ENCODE data around the gene GNG7. TPM values are rescaled to one million over a fixed set of nuclear protein-coding genes. Genes with fewer than 3 reads are reported as not detected.

GNG7 gene
- total and polyA plus RNA-seq, 10 of the 15 experiments (the other 5 are each of a cell fraction or from before 2014, with no cell fraction given) = 1.9 to 13.6 (median 6.5) TPM

- no peak for TF ChIP-seq EP300 (IDR thresholded peaks at IDR 0.05; ENCODE audit: borderline replicate concordance in 1 of 2, control insufficient read depth in 1 of 2, low read depth in 2 of 2, low read length in 2 of 2)
- TF ChIP-seq FOS (IDR thresholded peaks at IDR 0.05; ENCODE audit: borderline replicate concordance, extremely low read depth, insufficient read length) = no peak
- TF ChIP-seq, protein P1, sequence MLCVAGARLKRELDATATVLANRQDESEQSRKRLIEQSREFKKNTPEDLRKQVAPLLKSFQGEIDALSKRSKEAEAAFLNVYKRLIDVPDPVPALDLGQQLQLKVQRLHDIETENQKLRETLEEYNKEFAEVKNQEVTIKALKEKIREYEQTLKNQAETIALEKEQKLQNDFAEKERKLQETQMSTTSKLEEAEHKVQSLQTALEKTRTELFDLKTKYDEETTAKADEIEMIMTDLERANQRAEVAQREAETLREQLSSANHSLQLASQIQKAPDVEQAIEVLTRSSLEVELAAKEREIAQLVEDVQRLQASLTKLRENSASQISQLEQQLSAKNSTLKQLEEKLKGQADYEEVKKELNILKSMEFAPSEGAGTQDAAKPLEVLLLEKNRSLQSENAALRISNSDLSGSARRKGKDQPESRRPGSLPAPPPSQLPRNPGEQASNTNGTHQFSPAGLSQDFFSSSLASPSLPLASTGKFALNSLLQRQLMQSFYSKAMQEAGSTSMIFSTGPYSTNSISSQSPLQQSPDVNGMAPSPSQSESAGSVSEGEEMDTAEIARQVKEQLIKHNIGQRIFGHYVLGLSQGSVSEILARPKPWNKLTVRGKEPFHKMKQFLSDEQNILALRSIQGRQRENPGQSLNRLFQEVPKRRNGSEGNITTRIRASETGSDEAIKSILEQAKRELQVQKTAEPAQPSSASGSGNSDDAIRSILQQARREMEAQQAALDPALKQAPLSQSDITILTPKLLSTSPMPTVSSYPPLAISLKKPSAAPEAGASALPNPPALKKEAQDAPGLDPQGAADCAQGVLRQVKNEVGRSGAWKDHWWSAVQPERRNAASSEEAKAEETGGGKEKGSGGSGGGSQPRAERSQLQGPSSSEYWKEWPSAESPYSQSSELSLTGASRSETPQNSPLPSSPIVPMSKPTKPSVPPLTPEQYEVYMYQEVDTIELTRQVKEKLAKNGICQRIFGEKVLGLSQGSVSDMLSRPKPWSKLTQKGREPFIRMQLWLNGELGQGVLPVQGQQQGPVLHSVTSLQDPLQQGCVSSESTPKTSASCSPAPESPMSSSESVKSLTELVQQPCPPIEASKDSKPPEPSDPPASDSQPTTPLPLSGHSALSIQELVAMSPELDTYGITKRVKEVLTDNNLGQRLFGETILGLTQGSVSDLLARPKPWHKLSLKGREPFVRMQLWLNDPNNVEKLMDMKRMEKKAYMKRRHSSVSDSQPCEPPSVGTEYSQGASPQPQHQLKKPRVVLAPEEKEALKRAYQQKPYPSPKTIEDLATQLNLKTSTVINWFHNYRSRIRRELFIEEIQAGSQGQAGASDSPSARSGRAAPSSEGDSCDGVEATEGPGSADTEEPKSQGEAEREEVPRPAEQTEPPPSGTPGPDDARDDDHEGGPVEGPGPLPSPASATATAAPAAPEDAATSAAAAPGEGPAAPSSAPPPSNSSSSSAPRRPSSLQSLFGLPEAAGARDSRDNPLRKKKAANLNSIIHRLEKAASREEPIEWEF (IDR thresholded peaks at IDR 0.05; ENCODE audit: insufficient replicate concordance, low read depth, low read length) = no peak
- no peak for TF ChIP-seq GATAD2B (conservative IDR thresholded peaks at IDR 0.05; ENCODE audit: low read depth)
- TF ChIP-seq RB1 (IDR thresholded peaks at IDR 0.05; ENCODE audit: borderline replicate concordance) = no peak
- TF ChIP-seq TCF12 (IDR thresholded peaks at IDR 0.05; ENCODE audit: low read depth, low read length) = no peak
- TF ChIP-seq, protein P2, sequence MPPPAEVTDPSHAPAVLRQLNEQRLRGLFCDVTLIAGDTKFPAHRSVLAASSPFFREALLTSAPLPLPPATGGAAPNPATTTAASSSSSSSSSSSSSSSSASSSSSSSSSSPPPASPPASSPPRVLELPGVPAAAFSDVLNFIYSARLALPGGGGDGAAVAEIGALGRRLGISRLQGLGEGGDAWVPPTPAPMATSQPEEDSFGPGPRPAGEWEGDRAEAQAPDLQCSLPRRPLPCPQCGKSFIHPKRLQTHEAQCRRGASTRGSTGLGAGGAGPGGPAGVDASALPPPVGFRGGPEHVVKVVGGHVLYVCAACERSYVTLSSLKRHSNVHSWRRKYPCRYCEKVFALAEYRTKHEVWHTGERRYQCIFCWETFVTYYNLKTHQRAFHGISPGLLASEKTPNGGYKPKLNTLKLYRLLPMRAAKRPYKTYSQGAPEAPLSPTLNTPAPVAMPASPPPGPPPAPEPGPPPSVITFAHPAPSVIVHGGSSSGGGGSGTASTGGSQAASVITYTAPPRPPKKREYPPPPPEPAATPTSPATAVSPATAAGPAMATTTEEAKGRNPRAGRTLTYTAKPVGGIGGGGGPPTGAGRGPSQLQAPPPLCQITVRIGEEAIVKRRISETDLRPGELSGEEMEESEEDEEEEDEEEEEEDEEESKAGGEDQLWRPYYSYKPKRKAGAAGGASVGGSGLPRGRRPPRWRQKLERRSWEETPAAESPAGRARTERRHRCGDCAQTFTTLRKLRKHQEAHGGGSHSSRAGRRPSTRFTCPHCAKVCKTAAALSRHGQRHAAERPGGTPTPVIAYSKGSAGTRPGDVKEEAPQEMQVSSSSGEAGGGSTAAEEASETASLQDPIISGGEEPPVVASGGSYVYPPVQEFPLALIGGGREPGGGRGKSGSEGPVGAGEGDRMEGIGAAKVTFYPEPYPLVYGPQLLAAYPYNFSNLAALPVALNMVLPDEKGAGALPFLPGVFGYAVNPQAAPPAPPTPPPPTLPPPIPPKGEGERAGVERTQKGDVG (CRISPR knock-in tag; IDR thresholded peaks at IDR 0.05) = no peak
- TF ChIP-seq SMAD5 (IDR thresholded peaks at IDR 0.05; ENCODE audit: low read depth) = no peak
These were observed 24.6 kb upstream of the GNG7 start (continued) for GRCh38 chr19:2726904-2727639.

All from GM12878 (cell line).